Stomach (tissue), 4 donors: Measurements from ENCODE around the gene LRRFIP1.

Experiments
- CTCF ChIP-seq, 7 experiments: fragments of 450-650 bp in 4 of 7; fragments of 200-600 bp in 3 of 7; sonication (generic) in 3 of 7; IDR thresholded peaks; one replicate each; pipeline ENCODE4 v1.5.1; 2016 to 2019; ENCODE audit warnings: antibody characterized with exemption in 7 of 7, control low read depth in 2 of 7, mild to moderate bottlenecking in 1 of 7
- POLR2A ChIP-seq, 4 donors: fragments of 450-650 bp; IDR thresholded peaks; one replicate each; pipeline ENCODE4 v1.6.1; 2016; ENCODE audit warnings: antibody characterized with exemption in 4 of 4, control low read depth in 2 of 4, mild to moderate bottlenecking in 1 of 4, moderate library complexity in 1 of 4
- POLR2AphosphoS5 ChIP-seq, 3 donors: sonication (generic); formaldehyde crosslinking; IDR thresholded peaks; one replicate each; pipeline ENCODE4 v1.6.1; 2016; ENCODE audit warnings: antibody characterized with exemption in 3 of 3

GRCh38 chr2:237806334-237806733, 178.9 kb downstream of the LRRFIP1 start:
- TF ChIP-seq CTCF (IDR thresholded peaks at IDR 0.05), result no peak
- no peak for TF ChIP-seq POLR2AphosphoS5 (IDR thresholded peaks at IDR 0.05)
- TF ChIP-seq POLR2A (IDR thresholded peaks at IDR 0.05), result no peak
